ENCODE measurements around the gene SYNM.
"Not testable (repeated sequence)": the region's sequence is repeated elsewhere in the genome, so short reads cannot be mapped to it uniquely, and the experiment has no call there.

Gene SYNM

DNA sequence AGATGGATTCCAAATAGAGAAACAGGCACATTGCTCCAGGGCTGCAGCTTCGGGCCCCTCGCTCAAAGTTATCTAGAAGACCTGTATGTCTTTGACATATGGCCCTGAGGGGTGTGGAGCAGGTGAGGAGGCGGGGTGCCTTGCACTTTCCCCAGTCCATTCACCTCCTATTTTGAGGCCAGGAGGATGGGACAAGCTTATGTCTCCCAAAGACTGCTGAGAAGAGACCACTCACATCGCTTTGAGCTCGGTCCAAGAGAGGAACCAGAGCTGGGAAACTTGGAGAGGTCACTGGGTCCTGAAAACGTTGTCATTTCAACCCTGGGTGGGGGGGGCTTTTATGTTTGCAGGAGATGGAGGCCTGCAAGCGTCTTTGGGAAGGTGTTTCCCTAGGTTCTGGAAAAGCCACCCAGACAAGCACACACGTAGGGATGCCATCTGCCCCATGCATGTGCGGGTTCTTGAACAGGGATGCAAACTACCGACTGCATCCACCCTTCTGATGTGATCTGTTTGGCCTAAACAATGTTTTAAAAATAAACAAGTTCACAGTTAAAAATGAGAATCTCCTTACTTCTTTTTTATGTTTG lies 33.7 kb upstream of the SYNM start:
- Histone ChIP-seq H3K27ac (no peak overlapping the region), H3K36me3 (replicated peaks) (no peaks in the 10 kb centered on the region), H3K4me3 (ENCODE audit: low read depth, low read length) (no peak overlapping the region), H3K27me3 (replicated peaks) (no peaks in the 10 kb centered on the region)
- in situ Hi-C loops (cut with HindIII; ENCODE audit: low pct_ligation_motif_present, low sequenced_read_pairs) = no loop called here
- DNase-seq = no peak
- TF ChIP-seq, protein P1, sequence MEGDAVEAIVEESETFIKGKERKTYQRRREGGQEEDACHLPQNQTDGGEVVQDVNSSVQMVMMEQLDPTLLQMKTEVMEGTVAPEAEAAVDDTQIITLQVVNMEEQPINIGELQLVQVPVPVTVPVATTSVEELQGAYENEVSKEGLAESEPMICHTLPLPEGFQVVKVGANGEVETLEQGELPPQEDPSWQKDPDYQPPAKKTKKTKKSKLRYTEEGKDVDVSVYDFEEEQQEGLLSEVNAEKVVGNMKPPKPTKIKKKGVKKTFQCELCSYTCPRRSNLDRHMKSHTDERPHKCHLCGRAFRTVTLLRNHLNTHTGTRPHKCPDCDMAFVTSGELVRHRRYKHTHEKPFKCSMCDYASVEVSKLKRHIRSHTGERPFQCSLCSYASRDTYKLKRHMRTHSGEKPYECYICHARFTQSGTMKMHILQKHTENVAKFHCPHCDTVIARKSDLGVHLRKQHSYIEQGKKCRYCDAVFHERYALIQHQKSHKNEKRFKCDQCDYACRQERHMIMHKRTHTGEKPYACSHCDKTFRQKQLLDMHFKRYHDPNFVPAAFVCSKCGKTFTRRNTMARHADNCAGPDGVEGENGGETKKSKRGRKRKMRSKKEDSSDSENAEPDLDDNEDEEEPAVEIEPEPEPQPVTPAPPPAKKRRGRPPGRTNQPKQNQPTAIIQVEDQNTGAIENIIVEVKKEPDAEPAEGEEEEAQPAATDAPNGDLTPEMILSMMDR (IDR thresholded peaks at IDR 0.05; ENCODE audit: low read depth, low read length, missing control alignments) = no peak

DNA sequence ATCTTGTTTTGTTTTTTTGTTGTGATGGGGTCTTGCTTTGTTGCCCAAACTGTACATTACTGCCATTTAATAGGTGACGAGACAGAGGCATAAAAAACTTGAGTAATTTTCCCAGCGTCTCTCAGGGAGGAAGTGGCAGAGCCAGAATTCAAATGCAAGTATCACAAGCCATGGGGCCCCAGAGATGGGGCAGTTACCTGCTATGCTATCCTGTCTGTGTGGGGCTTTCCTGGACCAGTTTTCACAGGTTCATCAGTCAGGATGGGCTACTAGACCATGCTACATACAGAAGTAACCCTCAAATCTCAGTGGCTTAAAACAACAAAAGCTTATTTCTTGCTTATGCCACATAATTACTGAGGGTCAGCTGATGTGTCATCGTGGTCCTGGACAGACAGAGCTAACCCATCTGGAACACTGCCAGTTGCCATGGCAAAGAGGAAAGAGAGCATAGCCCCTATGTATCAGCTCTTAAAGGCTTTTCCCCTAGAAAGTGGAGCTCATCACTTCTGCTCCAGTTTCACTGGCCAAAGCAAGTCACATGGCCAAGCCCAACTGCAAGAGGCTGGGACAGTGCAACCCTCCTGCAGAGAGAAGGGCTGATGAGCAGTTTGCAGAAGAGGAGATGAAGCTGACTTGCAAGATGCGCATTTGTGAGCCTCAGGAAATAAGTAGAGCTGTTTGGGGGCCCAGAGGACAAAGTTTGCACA lies 31.7 kb upstream of the SYNM start:
- TF ChIP-seq, protein P1 (IDR thresholded peaks at IDR 0.05; ENCODE audit: low read depth, low read length, missing control alignments) = no peak
- H3K36me3 ChIP-seq (replicated peaks) = no peaks in the 10 kb centered on the region
- H3K27ac ChIP-seq = no peak overlapping the region
- no peak for DNase-seq
- H3K4me3 ChIP-seq (ENCODE audit: low read depth, low read length) = no peak overlapping the region
- in situ Hi-C loops (cut with HindIII; ENCODE audit: low pct_ligation_motif_present, low sequenced_read_pairs) = no loop called here
- H3K27me3 ChIP-seq (replicated peaks) = no peaks in the 10 kb centered on the region

DNA sequence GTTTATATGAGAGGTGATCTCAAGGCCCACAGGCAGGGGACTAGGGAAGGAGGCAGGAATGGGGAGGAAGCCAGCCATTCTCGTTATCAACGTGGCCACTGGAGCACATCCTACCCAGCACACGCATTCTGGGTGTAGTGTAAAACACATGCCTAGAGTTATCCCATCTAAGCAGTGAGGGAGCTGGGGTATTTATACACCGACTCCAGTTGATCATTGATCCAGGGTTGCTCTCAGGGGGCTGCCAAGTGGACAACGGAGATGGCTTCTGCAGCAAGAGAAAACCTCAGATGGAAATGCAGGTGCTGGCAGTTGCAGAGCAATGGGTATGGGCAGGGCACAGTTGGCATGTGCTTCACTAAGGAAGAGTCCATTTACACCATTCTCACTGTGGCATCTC lies 30.4 kb upstream of the SYNM start:
- H3K27ac ChIP-seq = no peak overlapping the region
- TF ChIP-seq, protein P1 (IDR thresholded peaks at IDR 0.05; ENCODE audit: low read depth, low read length, missing control alignments) = no peak
- no peak overlapping the region for H3K4me3 ChIP-seq (ENCODE audit: low read depth, low read length)
- in situ Hi-C loops (cut with HindIII; ENCODE audit: low pct_ligation_motif_present, low sequenced_read_pairs) = no loop called here
- no peak for DNase-seq
- H3K27me3 ChIP-seq (replicated peaks) = no peaks in the 10 kb centered on the region
- no peaks in the 10 kb centered on the region for H3K36me3 ChIP-seq (replicated peaks)

DNA sequence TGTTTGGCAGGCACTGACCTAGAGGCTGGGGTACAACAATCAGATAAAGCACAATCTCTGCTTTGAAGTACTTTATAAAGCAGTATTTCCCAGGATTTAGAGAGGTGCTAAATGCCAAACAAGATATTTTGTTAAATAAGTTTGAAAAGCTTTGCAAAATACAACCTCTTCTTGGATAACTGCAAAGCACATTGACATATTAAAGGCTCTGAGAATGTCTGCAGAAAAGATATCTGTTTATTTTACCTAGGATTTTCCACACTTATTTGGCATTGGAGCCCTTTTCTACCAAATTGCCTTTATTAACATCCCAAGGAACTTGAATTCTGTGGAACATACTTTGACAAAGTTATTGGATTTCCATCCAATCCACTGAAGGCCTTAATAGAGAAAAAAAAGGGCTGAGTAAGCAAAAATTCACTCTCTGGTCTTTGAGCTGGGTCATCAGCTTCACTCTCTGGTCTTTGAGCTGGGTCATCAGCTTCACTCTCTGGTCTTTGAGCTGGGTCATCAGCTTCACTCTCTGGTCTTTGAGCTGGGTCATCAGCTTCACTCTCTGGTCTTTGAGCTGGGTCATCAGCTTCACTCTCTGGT lies 29.7 kb upstream of the SYNM start:
- H3K27me3 ChIP-seq (replicated peaks); H3K4me3 ChIP-seq (ENCODE audit: low read depth, low read length); H3K36me3 ChIP-seq (replicated peaks); H3K27ac ChIP-seq; DNase-seq; in situ Hi-C loops (cut with HindIII; ENCODE audit: low pct_ligation_motif_present, low sequenced_read_pairs): not testable (repeated sequence)

DNA sequence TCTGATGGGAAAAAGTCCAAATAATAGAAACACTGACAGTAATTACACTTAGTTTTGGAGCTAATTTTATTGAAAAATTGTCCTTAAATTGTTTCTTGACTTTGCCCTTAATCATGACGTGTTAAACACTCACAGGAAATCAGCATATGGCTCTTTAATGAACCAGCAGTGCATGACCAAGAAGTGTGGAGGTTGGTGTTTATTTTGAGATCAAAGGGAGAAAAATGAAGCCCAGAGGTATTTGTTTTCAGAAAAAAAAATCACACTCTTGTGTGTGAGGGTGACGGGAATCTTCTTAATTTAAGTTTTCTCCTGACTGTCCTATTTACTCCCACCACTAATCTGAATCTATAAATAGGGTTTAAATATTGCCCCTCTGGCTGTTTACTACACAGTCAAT lies 28.8 kb upstream of the SYNM start:
- no peak for DNase-seq
- H3K4me3 ChIP-seq (ENCODE audit: low read depth, low read length) = no peak overlapping the region
- H3K27ac ChIP-seq = no peak overlapping the region
- H3K36me3 ChIP-seq (replicated peaks) = no peaks in the 10 kb centered on the region
- in situ Hi-C loops (cut with HindIII; ENCODE audit: low pct_ligation_motif_present, low sequenced_read_pairs) = no loop called here
- TF ChIP-seq, protein P1 (IDR thresholded peaks at IDR 0.05; ENCODE audit: low read depth, low read length, missing control alignments) = no peak
- no peaks in the 10 kb centered on the region for H3K27me3 ChIP-seq (replicated peaks)

DNA sequence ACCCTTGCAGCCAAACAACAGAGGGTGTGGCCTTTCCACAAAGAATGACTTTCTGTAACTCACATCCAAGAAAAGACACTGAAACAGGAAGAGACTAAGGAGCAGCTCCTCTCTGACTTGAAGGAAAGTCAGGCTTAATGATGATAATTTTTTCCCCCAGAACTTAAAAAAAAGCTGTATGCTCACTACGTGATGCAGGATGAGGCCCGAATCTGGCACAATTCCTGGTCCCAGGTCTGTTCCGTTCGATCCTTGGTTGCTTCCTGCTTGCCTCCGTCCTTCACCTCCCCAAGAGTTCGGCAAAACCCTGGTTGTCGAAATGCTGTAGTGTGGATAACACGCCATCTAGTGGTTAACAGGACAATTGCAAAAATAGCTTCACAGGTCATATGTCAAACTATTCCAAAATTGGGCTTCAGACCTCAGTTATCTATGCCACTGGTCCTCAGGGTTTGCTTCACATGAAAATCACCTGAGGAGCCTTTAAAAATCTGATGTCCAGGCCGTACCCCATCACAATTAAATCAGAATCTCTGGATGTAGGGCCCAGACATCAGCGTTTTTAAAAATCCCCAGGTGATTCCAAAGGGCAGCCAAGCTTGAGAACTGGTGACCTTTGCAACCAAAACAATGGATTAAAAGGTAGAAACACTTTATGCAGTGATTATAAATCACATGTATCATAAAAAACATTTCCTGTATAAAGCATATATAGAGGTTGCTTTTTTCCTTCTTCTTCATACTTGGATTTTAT lies 28.1 kb upstream of the SYNM start:
- TF ChIP-seq, protein P1 (IDR thresholded peaks at IDR 0.05; ENCODE audit: low read depth, low read length, missing control alignments) = peak; percentile 84
- Histone ChIP-seq H3K27ac (no peak overlapping the region), H3K4me3 (ENCODE audit: low read depth, low read length) (peak overlapping the region; percentile 39), H3K36me3 (replicated peaks) (no peaks in the 10 kb centered on the region), H3K27me3 (replicated peaks) (no peaks in the 10 kb centered on the region)
- peak; percentile 70 for DNase-seq
- in situ Hi-C loops (cut with HindIII; ENCODE audit: low pct_ligation_motif_present, low sequenced_read_pairs) = no loop called here
